ENCODE results near the gene BBS4. TPM values are rescaled to one million over a fixed set of nuclear protein-coding genes. Genes with fewer than 3 reads are reported as not detected.

The BBS4 gene
- polyA plus RNA-seq, 2 donors, result 5.2 to 6.4 TPM

DNA sequence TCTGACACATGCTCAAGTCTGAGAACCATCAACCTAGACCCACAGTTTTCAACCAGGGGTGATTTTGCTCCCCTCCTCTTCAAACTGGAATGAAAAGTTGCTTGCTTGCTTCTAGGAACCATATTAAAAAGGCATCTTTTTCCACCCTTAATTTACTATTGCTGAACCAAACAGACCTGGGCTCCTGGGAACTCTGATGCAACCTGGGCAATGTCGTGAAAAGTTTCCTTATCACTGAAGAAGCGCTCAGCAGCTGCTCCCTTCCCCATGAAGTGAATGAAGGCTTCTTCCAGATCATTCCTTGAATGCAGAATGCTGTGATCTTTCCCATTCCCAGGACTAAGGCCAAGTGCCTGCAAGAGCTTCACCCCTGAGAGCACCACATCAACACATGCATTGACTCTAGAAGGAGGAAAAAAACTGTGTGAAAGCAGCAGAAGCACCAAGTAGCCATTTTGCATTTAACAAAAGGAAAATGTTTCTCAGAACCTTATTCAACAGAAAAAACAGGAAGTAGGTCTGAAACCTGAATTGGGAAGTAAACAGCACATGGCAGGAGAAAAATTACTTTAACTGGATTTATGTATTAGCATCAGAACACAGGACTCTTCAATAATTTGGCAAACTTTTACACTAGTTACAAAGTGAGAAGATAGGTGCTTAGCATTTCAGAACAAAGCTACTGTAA lies 88.8 kb downstream of the BBS4 start:
- Histone ChIP-seq H3K27me3 (ENCODE audit: control insufficient read depth in 1 of 2, insufficient read depth in 2 of 2, low read length in 2 of 2) (no peaks in the 10 kb centered on the region), H3K36me3 (ENCODE audit: control insufficient read depth in 2 of 2, insufficient read depth in 2 of 2, low read length in 1 of 2) (peaks cover 8 to 11% of the 10 kb centered on the region in 2 donors), H3K27ac (ENCODE audit: low read depth in 2 of 2, low read length in 1 of 2) (no peak overlapping the region), H3K9me3 (ENCODE audit: control insufficient read depth in 2 of 2, insufficient read depth in 1 of 2, low read depth in 1 of 2, low read length in 1 of 2) (no peaks in the 10 kb centered on the region), H3K4me1 (ENCODE audit: control insufficient read depth in 2 of 2, insufficient read depth in 2 of 2, low read length in 1 of 2) (no peaks in the 10 kb centered on the region), H3K4me3 (ENCODE audit: low read depth in 1 of 2, low read length in 2 of 2) (no peak overlapping the region)
- 74 to 87% methylated on average over 2 of the region's 2 CpGs for WGBS, 2 donors

DNA sequence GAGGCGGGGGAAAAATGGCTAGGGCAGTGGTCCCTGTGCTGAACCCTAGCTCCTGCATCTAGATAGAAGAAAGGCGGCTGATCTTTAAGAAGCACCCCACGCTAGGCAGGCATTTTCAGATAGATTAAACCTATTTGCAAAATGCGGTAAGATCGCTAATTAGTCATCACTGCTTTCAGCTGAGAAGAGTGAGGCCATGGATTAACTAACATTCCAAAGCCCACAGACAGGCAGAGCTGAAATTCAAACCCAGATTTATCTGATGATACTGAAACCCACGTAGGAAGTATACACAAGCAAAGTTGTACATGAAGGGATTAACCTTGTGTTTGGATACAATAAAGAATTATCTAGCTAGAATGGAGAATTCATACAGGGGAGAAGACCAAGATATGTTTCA lies 92.8 kb downstream of the BBS4 start:
- H3K27me3 ChIP-seq (ENCODE audit: control insufficient read depth in 1 of 2, insufficient read depth in 2 of 2, low read length in 2 of 2), result no peaks in the 10 kb centered on the region
- 75 to 82% methylated on average over 6 of the region's 6 CpGs for WGBS, 2 donors
- H3K4me3 ChIP-seq (ENCODE audit: low read depth in 1 of 2, low read length in 2 of 2), result no peak overlapping the region
- no peak overlapping the region for H3K27ac ChIP-seq (ENCODE audit: low read depth in 2 of 2, low read length in 1 of 2)
- H3K36me3 ChIP-seq (ENCODE audit: control insufficient read depth in 2 of 2, insufficient read depth in 2 of 2, low read length in 1 of 2), result peaks cover 3% of the 10 kb centered on the region in 2 donors
- H3K9me3 ChIP-seq (ENCODE audit: control insufficient read depth in 2 of 2, insufficient read depth in 1 of 2, low read depth in 1 of 2, low read length in 1 of 2), result no peaks in the 10 kb centered on the region
- no peaks in the 10 kb centered on the region for H3K4me1 ChIP-seq (ENCODE audit: control insufficient read depth in 2 of 2, insufficient read depth in 2 of 2, low read length in 1 of 2)

DNA sequence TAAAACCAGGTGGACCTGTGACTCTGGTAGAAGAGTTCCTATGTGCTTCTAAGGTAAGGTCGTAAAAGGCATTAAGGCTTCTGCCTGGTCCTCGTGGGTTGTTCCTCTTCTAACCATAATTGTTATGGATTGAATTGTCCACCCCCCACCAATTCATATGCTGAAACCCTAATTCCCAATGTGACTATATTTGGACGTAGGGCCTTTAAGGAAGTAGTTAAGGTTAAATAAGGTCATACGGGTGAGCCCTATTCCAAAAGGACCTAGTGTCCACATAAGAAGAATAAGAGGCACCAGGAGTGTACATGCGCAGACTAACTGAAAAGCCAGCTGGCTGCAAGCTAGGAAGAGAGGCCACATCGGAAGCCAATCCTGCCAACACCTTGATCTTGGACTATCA lies 95.6 kb downstream of the BBS4 start:
- no peaks in the 10 kb centered on the region for H3K9me3 ChIP-seq (ENCODE audit: control insufficient read depth in 2 of 2, insufficient read depth in 1 of 2, low read depth in 1 of 2, low read length in 1 of 2)
- 85 to 87% methylated on average over 6 of the region's 6 CpGs for WGBS, 2 donors
- H3K27ac ChIP-seq (ENCODE audit: low read depth in 2 of 2, low read length in 1 of 2), result no peak overlapping the region
- H3K36me3 ChIP-seq (ENCODE audit: control insufficient read depth in 2 of 2, insufficient read depth in 2 of 2, low read length in 1 of 2), result no peaks in the 10 kb centered on the region
- H3K4me3 ChIP-seq (ENCODE audit: low read depth in 1 of 2, low read length in 2 of 2), result no peak overlapping the region
- H3K4me1 ChIP-seq (ENCODE audit: control insufficient read depth in 2 of 2, insufficient read depth in 2 of 2, low read length in 1 of 2), result no peaks in the 10 kb centered on the region
- H3K27me3 ChIP-seq (ENCODE audit: control insufficient read depth in 1 of 2, insufficient read depth in 2 of 2, low read length in 2 of 2), result no peaks in the 10 kb centered on the region

DNA sequence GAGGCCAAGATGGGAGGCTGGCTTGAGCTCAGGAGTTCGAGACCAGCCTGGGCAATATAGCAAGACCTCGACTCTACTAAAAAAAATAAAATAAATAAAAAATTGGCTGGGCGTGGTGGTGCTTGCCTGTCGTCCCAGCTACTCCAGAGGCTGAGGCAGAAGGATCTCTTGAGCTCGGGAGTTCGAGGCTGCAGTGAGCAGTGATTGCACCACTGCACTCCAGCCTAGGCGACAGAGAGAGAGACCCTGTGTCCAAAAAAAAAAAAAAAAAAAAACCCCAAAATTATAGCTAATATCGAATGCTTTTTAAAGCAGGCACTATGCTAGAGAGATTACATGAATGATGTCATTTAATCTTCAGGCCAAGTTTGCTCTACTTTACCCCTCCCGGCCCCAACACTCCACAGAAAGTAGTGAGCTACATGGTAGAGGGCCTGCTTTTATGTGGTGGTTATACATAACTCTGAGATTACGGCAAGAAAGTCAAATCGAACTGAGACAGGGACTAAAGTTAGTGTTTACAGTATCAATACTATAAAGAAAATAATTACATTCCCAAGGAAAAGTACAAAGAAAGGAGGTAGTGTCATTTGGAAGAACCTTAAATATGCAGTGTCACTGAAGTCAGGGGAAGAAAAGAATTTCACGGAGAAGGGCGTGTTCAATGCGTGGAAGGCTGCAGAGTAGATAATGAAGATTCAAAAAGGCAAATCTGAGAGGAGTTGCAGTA lies 96.4 kb downstream of the BBS4 start:
- peak overlapping the region; percentile 89 to 99 for H3K27ac ChIP-seq (ENCODE audit: low read depth in 2 of 2, low read length in 1 of 2)
- no peaks in the 10 kb centered on the region for H3K27me3 ChIP-seq (ENCODE audit: control insufficient read depth in 1 of 2, insufficient read depth in 2 of 2, low read length in 2 of 2)
- H3K36me3 ChIP-seq (ENCODE audit: control insufficient read depth in 2 of 2, insufficient read depth in 2 of 2, low read length in 1 of 2), result no peaks in the 10 kb centered on the region
- H3K4me3 ChIP-seq (ENCODE audit: low read depth in 1 of 2, low read length in 2 of 2), result peak overlapping the region; percentile 75 to 97
- no peaks in the 10 kb centered on the region for H3K4me1 ChIP-seq (ENCODE audit: control insufficient read depth in 2 of 2, insufficient read depth in 2 of 2, low read length in 1 of 2)
- WGBS, 2 donors, result 35 to 39% methylated on average over 14 of the region's 14 CpGs
- H3K9me3 ChIP-seq (ENCODE audit: control insufficient read depth in 2 of 2, insufficient read depth in 1 of 2, low read depth in 1 of 2, low read length in 1 of 2), result no peaks in the 10 kb centered on the region

DNA sequence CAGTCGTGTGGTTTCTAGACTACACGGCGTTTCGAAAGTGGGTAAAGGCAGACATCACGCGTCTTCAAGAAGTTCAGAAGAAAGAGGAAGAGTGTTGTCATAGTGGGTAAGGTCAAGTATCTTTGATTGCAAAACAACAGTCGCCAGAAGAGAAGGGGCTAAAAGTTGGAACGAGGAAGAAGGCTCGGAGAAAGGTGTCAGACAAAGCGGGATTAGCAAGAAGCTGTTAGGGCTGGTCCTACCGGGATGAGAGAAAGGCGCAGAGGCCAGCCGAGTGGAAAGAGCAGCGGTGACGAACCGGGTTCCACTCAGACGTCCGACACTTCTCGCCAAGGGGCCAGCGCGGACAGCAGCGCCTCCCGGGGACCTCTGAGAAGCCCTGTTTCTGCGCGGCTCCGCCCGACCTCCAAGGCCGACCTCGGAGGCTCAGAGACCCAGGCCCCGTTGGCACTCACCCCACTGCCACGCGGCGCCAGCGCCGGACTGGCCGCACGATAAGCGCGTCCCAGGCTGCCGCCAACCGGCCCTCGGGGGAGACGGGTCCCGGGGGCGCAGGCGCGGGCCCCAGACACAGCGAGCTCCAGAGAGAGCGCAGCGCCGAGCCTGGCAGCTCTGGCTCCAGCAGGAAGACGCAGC lies 97.1 kb downstream of the BBS4 start:
- WGBS, 2 donors, result 0 to 1% methylated on average over 47 to 52 of the region's 52 CpGs
- peak overlapping the region; percentile 75 to 97 for H3K4me3 ChIP-seq (ENCODE audit: low read depth in 1 of 2, low read length in 2 of 2)
- H3K27me3 ChIP-seq (ENCODE audit: control insufficient read depth in 1 of 2, insufficient read depth in 2 of 2, low read length in 2 of 2), result no peaks in the 10 kb centered on the region
- no peaks in the 10 kb centered on the region for H3K9me3 ChIP-seq (ENCODE audit: control insufficient read depth in 2 of 2, insufficient read depth in 1 of 2, low read depth in 1 of 2, low read length in 1 of 2)
- H3K36me3 ChIP-seq (ENCODE audit: control insufficient read depth in 2 of 2, insufficient read depth in 2 of 2, low read length in 1 of 2), result no peaks in the 10 kb centered on the region
- peak overlapping the region; percentile 89 to 99 for H3K27ac ChIP-seq (ENCODE audit: low read depth in 2 of 2, low read length in 1 of 2)
- no peaks in the 10 kb centered on the region for H3K4me1 ChIP-seq (ENCODE audit: control insufficient read depth in 2 of 2, insufficient read depth in 2 of 2, low read length in 1 of 2)

DNA sequence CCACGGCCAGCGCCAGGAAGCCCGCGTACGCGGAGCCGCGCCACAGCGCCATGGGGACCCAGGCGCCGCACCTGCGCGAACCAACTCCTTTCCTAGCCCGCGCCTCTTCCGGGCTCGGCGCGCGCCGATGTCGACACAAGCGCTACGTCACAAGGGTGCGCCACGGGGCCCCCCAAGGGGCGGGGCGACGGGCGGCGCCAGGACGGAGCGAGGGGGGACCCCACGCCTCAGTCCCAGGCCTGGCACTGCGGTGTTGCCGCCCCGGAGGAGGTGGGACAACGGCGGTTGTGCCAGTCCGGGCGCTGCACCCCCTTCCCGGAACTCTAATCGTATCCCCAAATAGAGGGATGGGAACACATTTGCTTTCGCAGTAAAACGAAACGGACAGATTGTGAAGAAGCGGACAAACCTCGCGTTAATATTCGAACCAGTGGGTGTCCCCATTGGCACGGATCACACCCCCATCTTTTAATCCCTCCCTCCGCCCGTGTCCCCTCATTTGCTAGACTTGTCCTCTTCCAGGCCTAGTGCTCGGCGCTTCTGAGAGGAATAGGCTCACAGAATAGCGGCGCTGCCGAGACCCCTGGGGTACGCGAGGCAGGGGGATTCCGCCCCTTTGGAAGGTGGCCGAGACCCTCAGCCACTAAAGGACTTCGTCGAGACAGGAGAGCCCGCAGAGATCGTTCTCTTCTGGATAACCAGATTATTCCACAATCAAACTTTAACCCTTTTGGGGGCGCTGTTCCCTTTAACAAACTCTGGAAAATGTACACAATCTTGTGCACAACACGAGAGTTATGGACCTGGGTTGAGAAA lies 97.8 kb downstream of the BBS4 start, which contains the start of gene ADPGK:
Gene ADPGK, minus strand, starts transcription at position 119 of the 816 bp plus-strand sequence. Its CDS starts 67 bp downstream, at position 52.
- H3K27ac ChIP-seq (ENCODE audit: low read depth in 2 of 2, low read length in 1 of 2), result peak within 1 kb of the TSS; percentile 89 to 99

DNA sequence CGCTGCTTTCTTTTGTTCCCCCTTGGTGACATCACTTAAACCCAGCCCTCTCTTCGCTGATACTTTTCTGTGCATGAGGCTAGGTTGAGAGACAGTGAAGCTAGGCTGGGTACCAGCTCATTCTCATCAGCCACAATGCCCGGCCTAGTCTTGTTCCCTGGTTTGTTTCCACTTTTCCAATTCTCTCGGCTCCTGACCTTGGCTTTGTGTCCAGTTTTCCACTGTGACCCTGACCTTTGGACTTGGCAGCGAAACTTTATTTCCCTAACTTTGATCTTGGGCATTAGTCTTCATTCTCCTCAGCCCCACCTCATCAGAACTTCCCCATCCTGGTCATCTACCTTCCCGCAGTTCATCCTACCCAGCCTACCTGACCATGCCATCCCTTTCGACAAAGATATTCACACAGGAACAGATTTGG lies 98.5 kb downstream of the BBS4 start:
- Histone ChIP-seq H3K9me3 (ENCODE audit: control insufficient read depth in 2 of 2, insufficient read depth in 1 of 2, low read depth in 1 of 2, low read length in 1 of 2) (no peaks in the 10 kb centered on the region), H3K27me3 (ENCODE audit: control insufficient read depth in 1 of 2, insufficient read depth in 2 of 2, low read length in 2 of 2) (no peaks in the 10 kb centered on the region), H3K4me1 (ENCODE audit: control insufficient read depth in 2 of 2, insufficient read depth in 2 of 2, low read length in 1 of 2) (no peaks in the 10 kb centered on the region), H3K4me3 (ENCODE audit: low read depth in 1 of 2, low read length in 2 of 2) (peak overlapping the region; percentile 75 to 97), H3K36me3 (ENCODE audit: control insufficient read depth in 2 of 2, insufficient read depth in 2 of 2, low read length in 1 of 2) (no peaks in the 10 kb centered on the region), H3K27ac (ENCODE audit: low read depth in 2 of 2, low read length in 1 of 2) (peak overlapping the region; percentile 89 to 99)
- 41 to 43% methylated on average over 7 of the region's 7 CpGs for WGBS, 2 donors

More for the DNA sequence above, 97.8 kb downstream of the BBS4 start, which contains the start of gene ADPGK:
- Histone ChIP-seq H3K9me3 (ENCODE audit: control insufficient read depth in 2 of 2, insufficient read depth in 1 of 2, low read depth in 1 of 2, low read length in 1 of 2) (no peaks in the 10 kb centered on the region), H3K36me3 (ENCODE audit: control insufficient read depth in 2 of 2, insufficient read depth in 2 of 2, low read length in 1 of 2) (no peaks in the 10 kb centered on the region), H3K4me3 (ENCODE audit: low read depth in 1 of 2, low read length in 2 of 2) (peak within 1 kb of the TSS; percentile 75 to 97), H3K27me3 (ENCODE audit: control insufficient read depth in 1 of 2, insufficient read depth in 2 of 2, low read length in 2 of 2) (no peaks in the 10 kb centered on the region), H3K4me1 (ENCODE audit: control insufficient read depth in 2 of 2, insufficient read depth in 2 of 2, low read length in 1 of 2) (no peaks in the 10 kb centered on the region)
- WGBS, 2 donors, result 0 to 1% methylated on average over 68 of the region's 68 CpGs

DNA sequence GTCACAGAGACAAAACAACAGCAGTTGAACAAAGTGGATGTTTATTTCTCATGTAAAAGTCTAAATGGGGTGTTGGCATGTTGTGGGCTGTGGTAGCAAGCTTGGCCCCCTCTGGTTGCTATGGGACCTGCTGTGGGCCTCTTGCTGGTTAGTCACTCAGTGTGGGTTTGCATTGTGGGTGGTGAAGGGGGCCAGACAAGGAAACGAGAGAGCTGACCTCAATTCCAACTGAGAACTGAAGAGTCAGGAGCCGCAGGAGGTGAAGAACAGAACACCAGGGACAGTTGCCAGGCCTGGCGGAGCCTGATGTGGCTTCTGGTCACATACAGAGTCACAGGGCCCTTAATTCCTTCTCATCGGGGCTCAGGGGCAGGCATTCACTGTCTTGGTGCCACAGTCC lies 99.4 kb downstream of the BBS4 start:
- H3K27me3 ChIP-seq (ENCODE audit: control insufficient read depth in 1 of 2, insufficient read depth in 2 of 2, low read length in 2 of 2), result no peaks in the 10 kb centered on the region
- H3K4me3 ChIP-seq (ENCODE audit: low read depth in 1 of 2, low read length in 2 of 2), result no peak overlapping the region
- H3K9me3 ChIP-seq (ENCODE audit: control insufficient read depth in 2 of 2, insufficient read depth in 1 of 2, low read depth in 1 of 2, low read length in 1 of 2), result no peaks in the 10 kb centered on the region
- 72 to 77% methylated on average over 4 of the region's 4 CpGs for WGBS, 2 donors
- no peak overlapping the region for H3K27ac ChIP-seq (ENCODE audit: low read depth in 2 of 2, low read length in 1 of 2)
- no peaks in the 10 kb centered on the region for H3K4me1 ChIP-seq (ENCODE audit: control insufficient read depth in 2 of 2, insufficient read depth in 2 of 2, low read length in 1 of 2)
- no peaks in the 10 kb centered on the region for H3K36me3 ChIP-seq (ENCODE audit: control insufficient read depth in 2 of 2, insufficient read depth in 2 of 2, low read length in 1 of 2)

DNA sequence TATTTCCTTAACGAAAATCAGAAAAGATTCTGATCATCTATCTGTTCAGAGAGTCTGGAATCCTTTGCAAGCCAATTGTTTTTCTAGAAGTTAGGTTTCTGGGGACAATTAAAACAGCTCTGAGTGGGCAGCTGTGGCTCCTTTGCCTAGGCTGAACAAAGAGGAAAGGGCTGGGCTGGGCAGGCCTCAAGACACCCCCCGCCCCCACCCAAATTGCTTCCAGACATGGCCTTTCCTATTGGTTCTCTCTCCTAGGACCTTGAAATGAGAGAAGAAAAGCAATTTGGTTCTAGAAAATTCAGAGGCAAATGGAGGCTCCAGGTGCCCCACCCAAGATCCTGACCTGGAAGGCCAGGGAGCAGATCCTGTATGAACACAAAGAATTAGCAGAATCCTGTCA lies 99.8 kb downstream of the BBS4 start:
- Histone ChIP-seq H3K4me3 (ENCODE audit: low read depth in 1 of 2, low read length in 2 of 2) (no peak overlapping the region), H3K9me3 (ENCODE audit: control insufficient read depth in 2 of 2, insufficient read depth in 1 of 2, low read depth in 1 of 2, low read length in 1 of 2) (no peaks in the 10 kb centered on the region), H3K4me1 (ENCODE audit: control insufficient read depth in 2 of 2, insufficient read depth in 2 of 2, low read length in 1 of 2) (no peaks in the 10 kb centered on the region), H3K27ac (ENCODE audit: low read depth in 2 of 2, low read length in 1 of 2) (no peak overlapping the region), H3K36me3 (ENCODE audit: control insufficient read depth in 2 of 2, insufficient read depth in 2 of 2, low read length in 1 of 2) (no peaks in the 10 kb centered on the region), H3K27me3 (ENCODE audit: control insufficient read depth in 1 of 2, insufficient read depth in 2 of 2, low read length in 2 of 2) (no peaks in the 10 kb centered on the region)
- 91% methylated on average over 2 of the region's 2 CpGs for WGBS, 2 donors

Measured in esophagus (tissue), 2 donors.